OCI-LY3 (cell line): ENCODE measurements around the gene SFTA2.

ENCODE experiments used
- H2AFZ ChIP-seq: fragments of 200-600, 300-600 bp; shearing (Covaris generic); 2 replicates; pipeline ENCODE4 v1.6.0; 2014; ENCODE audit warnings: antibody characterized with exemption, low read depth, low read length
- H3K27ac ChIP-seq: fragments of 200-600, 300-600 bp; sonication (generic); 2 replicates; pipeline ENCODE4 v1.5.1; 2014; ENCODE audit warnings: mild to moderate bottlenecking, low read length, moderate library complexity, mixed read lengths
- H3K27me3 ChIP-seq: fragments of 200-600, 300-600 bp; sonication (generic); 2 replicates; pipeline ENCODE4 v1.6.1; 2014; ENCODE audit warnings: low read depth, low read length, mixed read lengths
- H3K36me3 ChIP-seq: fragments of 200-600, 300-600 bp; sonication (generic); replicated peaks from 2 replicates; pipeline ENCODE3; 2014; ENCODE audit warnings: low read depth, low read length, mixed read lengths
- H3K4me1 ChIP-seq: fragments of 300-600, 200-600 bp; sonication (generic); 2 replicates; pipeline ENCODE4 v1.6.1; 2014; ENCODE audit warnings: low read length, mixed read lengths
- H3K4me2 ChIP-seq: fragments of 200-600, 300-600 bp; sonication (generic); 2 replicates; pipeline ENCODE4 v1.6.1; 2014; ENCODE audit warnings: low read length, mixed read lengths
- H3K4me3 ChIP-seq: fragments of 300-600, 200-600 bp; sonication (generic); 2 replicates; pipeline ENCODE4 v1.5.1; 2014; ENCODE audit warnings: antibody characterized with exemption, mild to moderate bottlenecking, low read length, moderate library complexity
- H3K79me2 ChIP-seq: fragments of 300-600, 200-600 bp; shearing (Covaris generic); 2 replicates; pipeline ENCODE4 v1.6.1; 2014; ENCODE audit warnings: mild to moderate bottlenecking, low read length, mixed read lengths
- H3K9ac ChIP-seq: fragments of 300-600, 200-600 bp; shearing (Covaris generic); 2 replicates; pipeline ENCODE4 v1.6.0; 2014; ENCODE audit warnings: mild to moderate bottlenecking, low read length, moderate library complexity
- H3K9me3 ChIP-seq: fragments of 200-600, 300-600 bp; shearing (Covaris generic); 2 replicates; pipeline ENCODE4 v1.6.1; 2014; ENCODE audit warnings: low read length, mixed read lengths; ENCODE audit not compliant: insufficient read depth
- H4K20me1 ChIP-seq: fragments of 200-600, 300-600 bp; sonication (generic); 2 replicates; pipeline ENCODE4 v1.6.1; 2016; ENCODE audit warnings: low read length, mixed read lengths; ENCODE audit not compliant: insufficient read depth
- CTCF ChIP-seq: fragments of 200-600, 300-600 bp; sonication (generic); IDR thresholded peaks from 2 replicates; pipeline ENCODE4 v1.5.1; 2014; ENCODE audit warnings: antibody characterized with exemption, low read length, low read depth
- EZH2phosphoT487 ChIP-seq: fragments of 200-600 bp; shearing (Covaris generic); IDR thresholded peaks from 2 replicates; pipeline ENCODE4 v1.6.1; 2018; ENCODE audit warnings: antibody characterized with exemption, mixed run types, low read depth

Gene SFTA2

GRCh38 chr6:30931969-30932645 lies at the start of gene SFTA2:
Gene SFTA2 (minus strand): TSS chr6:30932170. CDS start chr6:30932096, 74 bp downstream.
- H2AFZ ChIP-seq, result no peak within 1 kb of the TSS
- H3K9ac ChIP-seq, result no peak within 1 kb of the TSS
- H3K4me2 ChIP-seq, result no peak within 1 kb of the TSS
- H3K36me3 ChIP-seq, result peaks cover 11% of the 10 kb centered on the region
- H3K27me3 ChIP-seq, result no peaks in the 10 kb centered on the region
- no peaks in the 10 kb centered on the region for H3K4me1 ChIP-seq
- TF ChIP-seq EZH2phosphoT487, result no peak
- TF ChIP-seq CTCF, result no peak
- no peaks in the 10 kb centered on the region for H4K20me1 ChIP-seq
- no peaks in the 10 kb centered on the region for H3K79me2 ChIP-seq
- H3K4me3 ChIP-seq, result no peak within 1 kb of the TSS
- no peaks in the 10 kb centered on the region for H3K9me3 ChIP-seq
- H3K27ac ChIP-seq, result no peak within 1 kb of the TSS

- H3K27me3 ChIP-seq, result peaks cover 21% of the 10 kb centered on the region
- no peak overlapping the region for H2AFZ ChIP-seq
- no peak overlapping the region for H3K4me2 ChIP-seq
- no peaks in the 10 kb centered on the region for H3K79me2 ChIP-seq
- TF ChIP-seq EZH2phosphoT487 (no peak), CTCF (no peak)
- no peaks in the 10 kb centered on the region for H3K9me3 ChIP-seq
- H3K27ac ChIP-seq, result no peak overlapping the region
- H3K36me3 ChIP-seq, result no peaks in the 10 kb centered on the region
- no peak overlapping the region for H3K9ac ChIP-seq
- H4K20me1 ChIP-seq, result no peaks in the 10 kb centered on the region
- no peaks in the 10 kb centered on the region for H3K4me1 ChIP-seq
- H3K4me3 ChIP-seq, result no peak overlapping the region
These were observed 47.7 kb upstream of the SFTA2 start for GRCh38 chr6:30979690-30980089.

- Histone ChIP-seq H3K4me2 (no peak overlapping the region), H3K4me1 (peaks cover 3% of the 10 kb centered on the region; the same call in 1 of the 2 replicates), H3K79me2 (no peaks in the 10 kb centered on the region)
These were observed 47.2 kb upstream of the SFTA2 start for GRCh38 chr6:30979141-30979540.

More at GRCh38 chr6:30979141-30979540, 47.2 kb upstream of the SFTA2 start:
- Histone ChIP-seq H2AFZ (no peak overlapping the region), H3K27ac (no peak overlapping the region), H3K9me3 (no peaks in the 10 kb centered on the region), H3K27me3 (peaks cover 21% of the 10 kb centered on the region), H3K4me3 (no peak overlapping the region), H3K36me3 (no peaks in the 10 kb centered on the region), H4K20me1 (no peaks in the 10 kb centered on the region), H3K9ac (no peak overlapping the region)
- TF ChIP-seq CTCF, result no peak
- no peak for TF ChIP-seq EZH2phosphoT487
